HepG2 (cell line): Measurements from ENCODE around the gene SLC8B1. TPM values are rescaled to one million over a fixed set of nuclear protein-coding genes. Genes with fewer than 3 reads are reported as not detected.
A peak's percentile ranks its signal among the peaks of the same experiment; 100 is the strongest.

ENCODE experiments used
- ARHGAP35 ChIP-seq: sonication (generic); formaldehyde crosslinking; IDR thresholded peaks from 2 replicates; pipeline ENCODE4 v1.9.0; 2022; ENCODE audit warnings: mild to moderate bottlenecking, inconsistent platforms, moderate library complexity, missing genetic modification reagents, borderline replicate concordance
- BHLHE40 ChIP-seq: IDR thresholded peaks from 2 replicates; pipeline ENCODE4 v1.6.1; 2011; ENCODE audit warnings: low read length, improper control_type of control experiment
- CENPT ChIP-seq: sonication (generic); formaldehyde crosslinking; IDR thresholded peaks from 2 replicates; pipeline ENCODE4 v1.8.0; 2022; ENCODE audit warnings: low read depth, mild to moderate bottlenecking, moderate library complexity, missing genetic modification reagents
- FIP1L1 ChIP-seq: fragments of 200-400 bp; formaldehyde crosslinking; IDR thresholded peaks from 2 replicates; pipeline ENCODE4 v1.6.1; 2018; ENCODE audit warnings: low read depth, mild to moderate bottlenecking, low read length, moderate library complexity, borderline replicate concordance; ENCODE audit not compliant: insufficient read depth
- FOXA3 ChIP-seq: IDR thresholded peaks from 2 replicates; pipeline ENCODE4 v1.6.1; 2016; ENCODE audit warnings: missing genetic modification reagents, missing compliant biosample characterization
- HDAC1 ChIP-seq: sonication (generic); formaldehyde crosslinking; IDR thresholded peaks from 2 replicates; pipeline ENCODE4 v1.5.1; 2020; ENCODE audit warnings: mild to moderate bottlenecking, missing genetic modification reagents
- HNRNPLL ChIP-seq: fragments of 200-400 bp; formaldehyde crosslinking; IDR thresholded peaks from 2 replicates; pipeline ENCODE4 v1.6.1; 2017; ENCODE audit warnings: mild to moderate bottlenecking, low read depth, low read length; ENCODE audit not compliant: poor library complexity, severe bottlenecking
- JUN ChIP-seq: sonication (generic); formaldehyde crosslinking; IDR thresholded peaks from 2 replicates; pipeline ENCODE4 v1.4.0; 2020; ENCODE audit warnings: mild to moderate bottlenecking, missing genetic modification reagents
- KDM3A ChIP-seq: IDR thresholded peaks from 2 replicates; pipeline ENCODE4 v1.6.1; 2018; ENCODE audit warnings: low read depth, missing compliant biosample characterization
- NCOR1 ChIP-seq: fragments of 200-600 bp; sonication (generic); IDR thresholded peaks from 2 replicates; pipeline ENCODE4 v1.7.0; 2017; ENCODE audit warnings: antibody characterized with exemption, low read length, borderline replicate concordance
- NFE2L1 ChIP-seq: sonication (generic); formaldehyde crosslinking; IDR thresholded peaks from 2 replicates; pipeline ENCODE4 v1.4.0; 2020; ENCODE audit warnings: missing genetic modification reagents, mild to moderate bottlenecking, borderline replicate concordance
- RFX1 ChIP-seq: fragments of 450-650 bp; IDR thresholded peaks from 2 replicates; pipeline ENCODE4 v1.6.1; 2017
- SOX13 ChIP-seq, 3 experiments: fragments of 450-650 bp in 1 of 3; sonication (generic) in 1 of 3; formaldehyde crosslinking in 1 of 3; IDR thresholded peaks in 2 of 3; conservative IDR thresholded peaks in 1 of 3; 2 replicates each; pipeline versions ENCODE4 v1.5.0 to v1.6.1; 2016 to 2020; ENCODE audit warnings: antibody characterized with exemption in 1 of 3, mild to moderate bottlenecking in 1 of 3, missing compliant biosample characterization in 1 of 3, missing genetic modification reagents in 1 of 3, moderate library complexity in 1 of 3
- STAG1 ChIP-seq: sonication (generic); formaldehyde crosslinking; IDR thresholded peaks from 2 replicates; pipeline ENCODE4 v1.4.0; 2020; ENCODE audit warnings: missing genetic modification reagents
- ZMYM3 ChIP-seq: sonication (generic); formaldehyde crosslinking; IDR thresholded peaks from 2 replicates; pipeline ENCODE4 v1.5.1; 2020; ENCODE audit warnings: mild to moderate bottlenecking, missing genetic modification reagents
- ZNF101 ChIP-seq: sonication (generic); formaldehyde crosslinking; IDR thresholded peaks from 2 replicates; pipeline ENCODE4 v1.4.0; 2020; ENCODE audit warnings: mild to moderate bottlenecking, low read depth, missing genetic modification reagents, borderline replicate concordance
- ZNF382 ChIP-seq: sonication (generic); formaldehyde crosslinking; IDR thresholded peaks from 2 replicates; pipeline ENCODE4 v1.5.0; 2020; ENCODE audit warnings: missing genetic modification reagents, mild to moderate bottlenecking, borderline replicate concordance
- ZNF501 ChIP-seq: sonication (generic); formaldehyde crosslinking; IDR thresholded peaks from 2 replicates; pipeline ENCODE4 v1.5.1; 2020; ENCODE audit warnings: mild to moderate bottlenecking, moderate library complexity, missing genetic modification reagents
- ZNF589 ChIP-seq: sonication (generic); formaldehyde crosslinking; conservative IDR thresholded peaks from 2 replicates; pipeline ENCODE4 v1.8.0; 2022; ENCODE audit warnings: mild to moderate bottlenecking, moderate library complexity, missing genetic modification reagents
- ZNF616 ChIP-seq: sonication (generic); formaldehyde crosslinking; IDR thresholded peaks from 2 replicates; pipeline ENCODE4 v1.5.0; 2020; ENCODE audit warnings: low read depth, mild to moderate bottlenecking, missing genetic modification reagents
- ZNF7 ChIP-seq: IDR thresholded peaks from 2 replicates; pipeline ENCODE4 v1.6.1; 2016; ENCODE audit warnings: missing biosample characterization, missing genetic modification reagents
- ZUFSP ChIP-seq: sonication (generic); formaldehyde crosslinking; IDR thresholded peaks from 2 replicates; pipeline ENCODE4 v1.9.0; 2021; ENCODE audit warnings: missing genetic modification reagents, mild to moderate bottlenecking, borderline replicate concordance
- polyA plus RNA-seq, 8 experiments: library from polyadenylated mRNA; depleted of rRNA in 3 of 8; stranded (reverse) in 7 of 8; unstranded in 1 of 8; fragments of >200 nt; fragmentation: Illumina TruSeq in 4 of 8; extraction: Trizol in 4 of 8; gene quantifications; 2 replicates each; pipeline versions ENCODE4 v1.2.1 to v1.2.3, GENCODE V29; 2011 to 2016; ENCODE audit warnings: low read depth in 4 of 8, missing spikeins in 1 of 8, mixed read lengths in 1 of 8; ENCODE audit not compliant: insufficient read depth in 1 of 8
- total RNA-seq, 5 experiments: library from RNA; depleted of rRNA; stranded (reverse); fragments of >200 nt; fragmentation: Illumina TruSeq; extraction: Trizol; gene quantifications; 2 replicates each; pipeline ENCODE4 v1.2.3, GENCODE V29; 2016; ENCODE audit warnings: low read depth in 1 of 5
- TF ChIP-seq, protein P1 (sequence below): sonication (generic); formaldehyde crosslinking; IDR thresholded peaks from 2 replicates; pipeline ENCODE4 v1.8.1; 2022; ENCODE audit warnings: low read depth, mild to moderate bottlenecking, missing genetic modification reagents
- TF ChIP-seq, protein P2 (sequence below): sonication (generic); formaldehyde crosslinking; IDR thresholded peaks from 2 replicates; pipeline ENCODE4 v1.4.0; 2020; ENCODE audit warnings: missing genetic modification reagents

The SLC8B1 gene
- total and polyA plus RNA-seq, 2 of the 13 experiments (the other 11 are each of a cell fraction or from before 2014, with no cell fraction given) = 6.8 to 8.0 TPM

- TF ChIP-seq ZNF501 (CRISPR knock-in tag) (0 out of 2 replicates have a peak, but pooled peaks have one; percentile 44), ZNF101 (CRISPR knock-in tag) (no peak), ZNF616 (no peak), NCOR1 (no peak), BHLHE40 (no peak), RFX1 (no peak), HNRNPLL (no peak), FIP1L1 (no peak), ZNF7 (CRISPR knock-in tag) (no peak), NFE2L1 (CRISPR knock-in tag) (no peak), CENPT (CRISPR knock-in tag) (no peak), KDM3A (CRISPR knock-in tag) (no peak), SOX13 (IDR thresholded peaks at IDR 0.05) (no peak), SOX13 (CRISPR knock-in tag; conservative IDR thresholded peaks at IDR 0.05 in 1 of 2, IDR thresholded peaks at IDR 0.05 in 1 of 2) (no peak; a peak in 1 of 4 replicates), STAG1 (CRISPR knock-in tag) (0 out of 2 replicates have a peak, but pooled peaks have one; percentile 6), ZMYM3 (CRISPR knock-in tag) (no peak), ZUFSP (no peak), JUN (CRISPR knock-in tag) (no peak), ARHGAP35 (CRISPR knock-in tag) (no peak), ZNF589 (CRISPR knock-in tag) (no peak), ZNF382 (CRISPR knock-in tag) (no peak), HDAC1 (CRISPR knock-in tag) (peak; percentile 57), FOXA3 (peak; percentile 13; the same call in 1 of the 2 replicates)
- TF ChIP-seq, protein P1, sequence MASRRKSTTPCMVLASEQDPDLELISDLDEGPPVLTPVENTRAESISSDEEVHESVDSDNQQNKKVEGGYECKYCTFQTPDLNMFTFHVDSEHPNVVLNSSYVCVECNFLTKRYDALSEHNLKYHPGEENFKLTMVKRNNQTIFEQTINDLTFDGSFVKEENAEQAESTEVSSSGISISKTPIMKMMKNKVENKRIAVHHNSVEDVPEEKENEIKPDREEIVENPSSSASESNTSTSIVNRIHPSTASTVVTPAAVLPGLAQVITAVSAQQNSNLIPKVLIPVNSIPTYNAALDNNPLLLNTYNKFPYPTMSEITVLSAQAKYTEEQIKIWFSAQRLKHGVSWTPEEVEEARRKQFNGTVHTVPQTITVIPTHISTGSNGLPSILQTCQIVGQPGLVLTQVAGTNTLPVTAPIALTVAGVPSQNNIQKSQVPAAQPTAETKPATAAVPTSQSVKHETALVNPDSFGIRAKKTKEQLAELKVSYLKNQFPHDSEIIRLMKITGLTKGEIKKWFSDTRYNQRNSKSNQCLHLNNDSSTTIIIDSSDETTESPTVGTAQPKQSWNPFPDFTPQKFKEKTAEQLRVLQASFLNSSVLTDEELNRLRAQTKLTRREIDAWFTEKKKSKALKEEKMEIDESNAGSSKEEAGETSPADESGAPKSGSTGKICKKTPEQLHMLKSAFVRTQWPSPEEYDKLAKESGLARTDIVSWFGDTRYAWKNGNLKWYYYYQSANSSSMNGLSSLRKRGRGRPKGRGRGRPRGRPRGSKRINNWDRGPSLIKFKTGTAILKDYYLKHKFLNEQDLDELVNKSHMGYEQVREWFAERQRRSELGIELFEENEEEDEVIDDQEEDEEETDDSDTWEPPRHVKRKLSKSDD (CRISPR knock-in tag) = no peak
- TF ChIP-seq, protein P2, sequence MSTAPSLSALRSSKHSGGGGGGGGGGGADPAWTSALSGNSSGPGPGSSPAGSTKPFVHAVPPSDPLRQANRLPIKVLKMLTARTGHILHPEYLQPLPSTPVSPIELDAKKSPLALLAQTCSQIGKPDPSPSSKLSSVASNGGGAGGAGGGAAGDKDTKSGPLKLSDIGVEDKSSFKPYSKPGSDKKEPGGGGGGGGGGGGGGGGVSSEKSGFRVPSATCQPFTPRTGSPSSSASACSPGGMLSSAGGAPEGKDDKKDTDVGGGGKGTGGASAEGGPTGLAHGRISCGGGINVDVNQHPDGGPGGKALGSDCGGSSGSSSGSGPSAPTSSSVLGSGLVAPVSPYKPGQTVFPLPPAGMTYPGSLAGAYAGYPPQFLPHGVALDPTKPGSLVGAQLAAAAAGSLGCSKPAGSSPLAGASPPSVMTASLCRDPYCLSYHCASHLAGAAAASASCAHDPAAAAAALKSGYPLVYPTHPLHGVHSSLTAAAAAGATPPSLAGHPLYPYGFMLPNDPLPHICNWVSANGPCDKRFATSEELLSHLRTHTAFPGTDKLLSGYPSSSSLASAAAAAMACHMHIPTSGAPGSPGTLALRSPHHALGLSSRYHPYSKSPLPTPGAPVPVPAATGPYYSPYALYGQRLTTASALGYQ (CRISPR knock-in tag) = no peak
Observed at GRCh38 chr12:113271853-113272561, 62.9 kb downstream of the SLC8B1 start (continued).
